ENCODE results near the gene DCDC1. TPM values are rescaled to one million over a fixed set of nuclear protein-coding genes. Genes with fewer than 3 reads are reported as not detected.

Gene DCDC1
- total RNA-seq, 4 donors from 2014 or later, result 0.17 TPM; not detected in 3

DNA sequence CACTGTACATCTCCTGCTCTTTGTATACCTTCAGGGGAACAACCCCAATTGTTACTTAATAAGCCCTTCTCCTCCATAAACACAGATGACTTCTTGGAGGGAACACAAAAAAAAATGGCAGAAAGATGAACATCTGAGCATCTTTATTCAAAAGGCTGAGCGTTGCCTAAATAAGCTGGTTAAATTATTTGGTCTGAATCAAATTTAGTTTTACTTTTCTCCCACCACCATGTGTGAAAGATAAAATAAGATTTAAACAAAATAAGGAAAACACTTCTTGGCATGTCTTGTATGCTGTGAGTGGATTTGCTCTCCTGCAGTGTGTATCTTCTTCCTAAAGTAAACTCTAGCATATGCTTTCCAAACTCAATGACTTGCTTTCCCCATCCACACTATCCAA, 137.9 kb downstream of the DCDC1 start:
- Histone ChIP-seq H3K27ac (replicated peaks in 1 of 4) (no peak overlapping the region), H3K4me1 (no peaks in the 10 kb centered on the region), H3K4me3 (no peak overlapping the region), H3K36me3 (no peaks in the 10 kb centered on the region), H3K27me3 (no peaks in the 10 kb centered on the region), H3K9me3 (no peaks in the 10 kb centered on the region)
- no peak for DNase-seq (ENCODE audit: extremely low spot score)
- 71% methylated on average over 1 of the region's 1 CpG for WGBS
- intact Hi-C loops (cut with DNase I), result no loop called here
- TF ChIP-seq, protein P1, sequence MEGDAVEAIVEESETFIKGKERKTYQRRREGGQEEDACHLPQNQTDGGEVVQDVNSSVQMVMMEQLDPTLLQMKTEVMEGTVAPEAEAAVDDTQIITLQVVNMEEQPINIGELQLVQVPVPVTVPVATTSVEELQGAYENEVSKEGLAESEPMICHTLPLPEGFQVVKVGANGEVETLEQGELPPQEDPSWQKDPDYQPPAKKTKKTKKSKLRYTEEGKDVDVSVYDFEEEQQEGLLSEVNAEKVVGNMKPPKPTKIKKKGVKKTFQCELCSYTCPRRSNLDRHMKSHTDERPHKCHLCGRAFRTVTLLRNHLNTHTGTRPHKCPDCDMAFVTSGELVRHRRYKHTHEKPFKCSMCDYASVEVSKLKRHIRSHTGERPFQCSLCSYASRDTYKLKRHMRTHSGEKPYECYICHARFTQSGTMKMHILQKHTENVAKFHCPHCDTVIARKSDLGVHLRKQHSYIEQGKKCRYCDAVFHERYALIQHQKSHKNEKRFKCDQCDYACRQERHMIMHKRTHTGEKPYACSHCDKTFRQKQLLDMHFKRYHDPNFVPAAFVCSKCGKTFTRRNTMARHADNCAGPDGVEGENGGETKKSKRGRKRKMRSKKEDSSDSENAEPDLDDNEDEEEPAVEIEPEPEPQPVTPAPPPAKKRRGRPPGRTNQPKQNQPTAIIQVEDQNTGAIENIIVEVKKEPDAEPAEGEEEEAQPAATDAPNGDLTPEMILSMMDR (IDR thresholded peaks at IDR 0.05), result no peak
- TF ChIP-seq POLR2A (IDR thresholded peaks at IDR 0.05; ENCODE audit: low read depth) (no peak), EP300 (IDR thresholded peaks at IDR 0.05) (no peak), POLR2AphosphoS5 (IDR thresholded peaks at IDR 0.05) (no peak)

DNA sequence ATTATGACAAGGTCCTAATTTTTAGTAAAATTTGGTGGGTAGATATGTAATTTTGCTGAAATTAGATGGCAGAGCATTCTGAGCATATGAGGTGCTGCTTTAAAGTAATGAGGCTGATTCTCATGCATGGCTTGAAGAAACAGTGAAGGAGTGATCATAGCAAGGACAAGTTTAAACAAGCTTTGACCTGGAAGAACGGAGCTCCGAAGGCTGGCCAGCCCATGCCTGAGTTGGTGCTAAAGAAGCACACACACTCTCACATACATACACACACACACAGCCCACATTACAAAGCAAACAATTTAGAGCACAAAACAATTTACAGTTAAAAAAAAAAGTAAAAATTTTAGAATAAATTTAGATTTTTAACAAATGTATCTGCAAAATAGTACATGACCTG, 150.7 kb downstream of the DCDC1 start:
- H3K27ac ChIP-seq (replicated peaks in 1 of 4), result no peak overlapping the region
- intact Hi-C loops (cut with DNase I), result no loop called here
- H3K9me3 ChIP-seq, result no peaks in the 10 kb centered on the region
- DNase-seq (ENCODE audit: extremely low spot score), result no peak
- H3K27me3 ChIP-seq, result no peaks in the 10 kb centered on the region
- no peak overlapping the region for H3K4me3 ChIP-seq
- 80% methylated on average over 2 of the region's 2 CpGs for WGBS
- H3K36me3 ChIP-seq, result no peaks in the 10 kb centered on the region
- H3K4me1 ChIP-seq, result no peaks in the 10 kb centered on the region
- TF ChIP-seq POLR2A (IDR thresholded peaks at IDR 0.05; ENCODE audit: low read depth) (no peak), EP300 (IDR thresholded peaks at IDR 0.05) (no peak), POLR2AphosphoS5 (IDR thresholded peaks at IDR 0.05) (no peak)
- TF ChIP-seq, protein P1 (IDR thresholded peaks at IDR 0.05), result no peak

- WGBS, result 46% methylated on average over 1 of the region's 1 CpG
- H3K9me3 ChIP-seq, result no peaks in the 10 kb centered on the region
- H3K36me3 ChIP-seq, result no peaks in the 10 kb centered on the region
- intact Hi-C loops (cut with DNase I), result no loop called here
- no peaks in the 10 kb centered on the region for H3K4me1 ChIP-seq
- TF ChIP-seq, protein P1 (IDR thresholded peaks at IDR 0.05), result no peak
- no peak for TF ChIP-seq EP300 (IDR thresholded peaks at IDR 0.05)
- no peak for TF ChIP-seq POLR2A (IDR thresholded peaks at IDR 0.05; ENCODE audit: low read depth)
- TF ChIP-seq POLR2AphosphoS5 (IDR thresholded peaks at IDR 0.05), result no peak
- H3K4me3 ChIP-seq, result no peak overlapping the region
- no peaks in the 10 kb centered on the region for H3K27me3 ChIP-seq
- no peak overlapping the region for H3K27ac ChIP-seq (replicated peaks in 1 of 4)
- no peak for DNase-seq (ENCODE audit: extremely low spot score)
Observed at GRCh38 chr11:31214372-31214771, 155.2 kb downstream of the DCDC1 start.

DNA sequence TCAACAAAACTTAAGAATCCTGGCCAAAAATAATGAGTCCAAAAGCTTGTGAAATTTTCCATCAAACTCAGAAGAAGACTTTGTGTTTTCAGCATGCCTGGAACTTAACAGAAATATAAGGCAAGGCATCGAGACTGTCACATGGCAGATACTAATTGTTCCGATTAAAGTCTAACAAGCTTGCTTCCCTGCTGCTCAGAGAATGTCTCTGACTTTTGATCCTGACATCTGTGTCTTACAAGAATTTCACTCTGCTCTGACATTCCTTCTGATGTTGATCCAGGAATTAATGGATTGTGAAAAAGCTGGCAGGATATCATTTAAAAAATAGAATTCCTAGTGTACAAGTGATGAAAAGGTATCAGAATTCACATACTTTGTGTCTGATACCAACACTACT, 170.2 kb downstream of the DCDC1 start:
- Histone ChIP-seq H3K36me3 (no peaks in the 10 kb centered on the region), H3K4me3 (no peak overlapping the region), H3K27ac (replicated peaks in 1 of 4) (no peak overlapping the region), H3K9me3 (no peaks in the 10 kb centered on the region), H3K4me1 (no peaks in the 10 kb centered on the region), H3K27me3 (no peaks in the 10 kb centered on the region)
- DNase-seq (ENCODE audit: extremely low spot score), result no peak
- TF ChIP-seq POLR2AphosphoS5 (IDR thresholded peaks at IDR 0.05) (no peak), EP300 (IDR thresholded peaks at IDR 0.05) (no peak), POLR2A (IDR thresholded peaks at IDR 0.05; ENCODE audit: low read depth) (no peak)
- TF ChIP-seq, protein P1 (IDR thresholded peaks at IDR 0.05), result no peak
- WGBS, result 41% methylated on average over 2 of the region's 2 CpGs
- intact Hi-C loops (cut with DNase I), result no loop called here

Data from esophagus muscularis mucosa (tissue), 4 donors.